ENCODE results near the gene IL1RAP. TPM values are rescaled to one million over a fixed set of nuclear protein-coding genes. Genes with fewer than 3 reads are reported as not detected.

IL1RAP gene
- total and polyA plus RNA-seq, 2 donors (not counting 3 experiments of a cell fraction or from before 2014, with no cell fraction given), result 4.3 to 9.2 TPM

DNA sequence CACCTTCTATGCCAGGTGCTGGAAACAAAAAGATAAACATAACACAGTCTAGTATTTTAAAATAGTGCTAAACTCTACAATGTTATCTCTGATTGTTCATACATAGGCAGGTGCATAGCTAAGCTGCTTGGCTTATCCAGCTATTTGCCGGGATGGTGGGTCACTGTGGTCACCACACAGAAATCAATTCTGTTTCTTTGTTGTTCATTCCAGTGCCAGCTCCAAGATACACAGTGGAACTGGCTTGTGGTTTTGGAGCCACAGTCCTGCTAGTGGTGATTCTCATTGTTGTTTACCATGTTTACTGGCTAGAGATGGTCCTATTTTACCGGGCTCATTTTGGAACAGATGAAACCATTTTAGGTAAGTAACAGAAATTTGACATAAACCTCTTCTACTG, 130.2 kb downstream of the IL1RAP start:
- H3K4me3 ChIP-seq (replicated peaks in 1 of 3; ENCODE audit: insufficient read depth in 1 of 3, low read depth in 1 of 3, low read length in 3 of 3), result no peak overlapping the region
- no peak overlapping the region for H2AFZ ChIP-seq (ENCODE audit: low read depth, low read length)
- intact Hi-C loops (cut with micrococcal nuclease) (no loop called here), dilution Hi-C loops (cut with MboI; ENCODE audit: extremely low pct_ligation_motif_present, low sequenced_read_pairs) (no loop called here)
- POLR2A ChIA-PET, result no interaction called here
- H3K9me1 ChIP-seq (replicated peaks; ENCODE audit: control insufficient read depth, extremely low read depth, insufficient read depth, low read length), result no peaks in the 10 kb centered on the region
- no peak overlapping the region for H3K9ac ChIP-seq (replicated peaks; ENCODE audit: extremely low read depth, insufficient read depth, low read length)
- no peak overlapping the region for H3K27ac ChIP-seq (ENCODE audit: insufficient read depth, low read depth, low read length)
- TF ChIP-seq GATA2 (IDR thresholded peaks at IDR 0.05; ENCODE audit: insufficient read depth, insufficient read length, low read depth, low read length) (no peak), JUN (IDR thresholded peaks at IDR 0.05; ENCODE audit: borderline replicate concordance, insufficient read depth, insufficient read length, low read depth) (no peak), CTCF (IDR thresholded peaks at IDR 0.05; ENCODE audit: extremely low read depth in 1 of 2, insufficient read depth in 1 of 2, low read depth in 1 of 2, low read length in 2 of 2) (no peak), POLR2A (IDR thresholded peaks at IDR 0.05; ENCODE audit: low read depth, low read length) (no peak), EZH2 (IDR thresholded peaks at IDR 0.05; ENCODE audit: borderline replicate concordance, low read depth, low read length, severe bottlenecking) (no peak), FOS (IDR thresholded peaks at IDR 0.05; ENCODE audit: borderline replicate concordance, insufficient read depth, low read length) (no peak), MYC (IDR thresholded peaks at IDR 0.05; ENCODE audit: low read depth, low read length) (no peak), POLR2AphosphoS5 (IDR thresholded peaks at IDR 0.05; ENCODE audit: insufficient read depth, low read depth, low read length) (no peak)
- TF ChIP-seq, protein P1, sequence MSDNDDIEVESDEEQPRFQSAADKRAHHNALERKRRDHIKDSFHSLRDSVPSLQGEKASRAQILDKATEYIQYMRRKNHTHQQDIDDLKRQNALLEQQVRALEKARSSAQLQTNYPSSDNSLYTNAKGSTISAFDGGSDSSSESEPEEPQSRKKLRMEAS (IDR thresholded peaks at IDR 0.05; ENCODE audit: insufficient read depth, insufficient read length), result no peak
- no peaks in the 10 kb centered on the region for H3K36me3 ChIP-seq (ENCODE audit: control insufficient read depth in 2 of 2, extremely low read depth in 1 of 2, insufficient read depth in 2 of 2, low read length in 2 of 2)
- FAIRE-seq, result no peak
- H3K27me3 ChIP-seq (ENCODE audit: control insufficient read depth in 2 of 2, insufficient read depth in 2 of 2, low read length in 2 of 2), result no peaks in the 10 kb centered on the region
- no peak for DNase-seq (ENCODE audit: low read depth, low spot score)
- no peak overlapping the region for H3K4me2 ChIP-seq (ENCODE audit: insufficient read depth, low read length)
- no peaks in the 10 kb centered on the region for H3K79me2 ChIP-seq (ENCODE audit: control insufficient read depth, insufficient read depth, low read length)
- no peaks in the 10 kb centered on the region for H3K9me3 ChIP-seq (replicated peaks; ENCODE audit: control insufficient read depth, insufficient read depth, low read length)
- CTCF ChIA-PET, result no interaction called here
- H4K20me1 ChIP-seq (replicated peaks; ENCODE audit: control insufficient read depth, extremely low read depth, insufficient read depth, low read length), result no peaks in the 10 kb centered on the region
- no TSS peak for BruUV-seq (replicated peaks)
- no peaks in the 10 kb centered on the region for H3K4me1 ChIP-seq (ENCODE audit: control insufficient read depth, extremely low read depth, insufficient read depth, low read length)

Measured in endothelial cell of umbilical vein (primary cell).